ENCODE measurements around the gene BICDL1.

Gene BICDL1

GRCh38 chr12:120103371-120103770 lies 114.3 kb downstream of the BICDL1 start:
- H3K79me2 ChIP-seq (ENCODE audit: insufficient read depth, low read length), result peaks cover 79% of the 10 kb centered on the region
- TF ChIP-seq EZH2phosphoT487 (IDR thresholded peaks at IDR 0.05; ENCODE audit: borderline replicate concordance) (no peak), CTCF (conservative IDR thresholded peaks at IDR 0.05; ENCODE audit: low read length) (no peak)

GRCh38 chr12:120106151-120106550 lies 117.1 kb downstream of the BICDL1 start:
- no peaks in the 10 kb centered on the region for H3F3A ChIP-seq (ENCODE audit: low read depth)
- no peak for TF ChIP-seq EZH2phosphoT487 (IDR thresholded peaks at IDR 0.05; ENCODE audit: borderline replicate concordance)
- no peak for TF ChIP-seq CTCF (conservative IDR thresholded peaks at IDR 0.05; ENCODE audit: low read length)
- no peaks in the 10 kb centered on the region for H3K9me3 ChIP-seq (ENCODE audit: insufficient read depth, low read depth, low read length)
- no peak overlapping the region for H3K9ac ChIP-seq (ENCODE audit: low read depth, low read length, poor library complexity, severe bottlenecking)
- no peak overlapping the region for H3K4me2 ChIP-seq (ENCODE audit: low read depth, low read length, poor library complexity, severe bottlenecking)
- peaks cover 73% of the 10 kb centered on the region for H4K20me1 ChIP-seq (ENCODE audit: insufficient read depth, low read length, poor library complexity, severe bottlenecking)
- no peak overlapping the region for H3K4me3 ChIP-seq (ENCODE audit: low read length, poor library complexity, severe bottlenecking)
- H3K9me2 ChIP-seq (replicated peaks; ENCODE audit: low read depth, low read length), result no peaks in the 10 kb centered on the region
- H3K36me3 ChIP-seq (ENCODE audit: insufficient read depth, low read length), result peaks cover 49% of the 10 kb centered on the region; the same call in 1 of the 2 replicates
- no peaks in the 10 kb centered on the region for H3K27me3 ChIP-seq (ENCODE audit: insufficient read depth, low read length, poor library complexity, severe bottlenecking)
- peaks cover 88% of the 10 kb centered on the region for H3K79me2 ChIP-seq (ENCODE audit: insufficient read depth, low read length)
- H3K4me1 ChIP-seq (ENCODE audit: insufficient read depth, low read length, poor library complexity, severe bottlenecking), result peaks cover 7% of the 10 kb centered on the region
- no peak overlapping the region for H2AFZ ChIP-seq (ENCODE audit: low read length)

More at GRCh38 chr12:120103371-120103770, 114.3 kb downstream of the BICDL1 start:
- Histone ChIP-seq H3K36me3 (ENCODE audit: insufficient read depth, low read length) (peaks cover 76% of the 10 kb centered on the region; the same call in 1 of the 2 replicates), H3K9me3 (ENCODE audit: insufficient read depth, low read depth, low read length) (no peaks in the 10 kb centered on the region), H3F3A (ENCODE audit: low read depth) (no peaks in the 10 kb centered on the region), H2AFZ (ENCODE audit: low read length) (no peak overlapping the region), H3K27me3 (ENCODE audit: insufficient read depth, low read length, poor library complexity, severe bottlenecking) (no peaks in the 10 kb centered on the region), H4K20me1 (ENCODE audit: insufficient read depth, low read length, poor library complexity, severe bottlenecking) (peaks cover 56% of the 10 kb centered on the region), H3K9ac (ENCODE audit: low read depth, low read length, poor library complexity, severe bottlenecking) (no peak overlapping the region), H3K4me1 (ENCODE audit: insufficient read depth, low read length, poor library complexity, severe bottlenecking) (no peaks in the 10 kb centered on the region), H3K4me3 (ENCODE audit: low read length, poor library complexity, severe bottlenecking) (no peak overlapping the region), H3K9me2 (replicated peaks; ENCODE audit: low read depth, low read length) (no peaks in the 10 kb centered on the region), H3K4me2 (ENCODE audit: low read depth, low read length, poor library complexity, severe bottlenecking) (no peak overlapping the region)

- peaks cover 21% of the 10 kb centered on the region for H3K4me1 ChIP-seq (ENCODE audit: insufficient read depth, low read length, poor library complexity, severe bottlenecking)
- TF ChIP-seq CTCF (conservative IDR thresholded peaks at IDR 0.05; ENCODE audit: low read length) (no peak), EZH2phosphoT487 (IDR thresholded peaks at IDR 0.05; ENCODE audit: borderline replicate concordance) (no peak)
- H4K20me1 ChIP-seq (ENCODE audit: insufficient read depth, low read length, poor library complexity, severe bottlenecking), result peaks cover 79% of the 10 kb centered on the region
- H3K9ac ChIP-seq (ENCODE audit: low read depth, low read length, poor library complexity, severe bottlenecking), result peak overlapping the region; percentile 24
- H3K9me3 ChIP-seq (ENCODE audit: insufficient read depth, low read depth, low read length), result no peaks in the 10 kb centered on the region
- no peaks in the 10 kb centered on the region for H3F3A ChIP-seq (ENCODE audit: low read depth)
- H2AFZ ChIP-seq (ENCODE audit: low read length), result no peak overlapping the region
- H3K4me3 ChIP-seq (ENCODE audit: low read length, poor library complexity, severe bottlenecking), result peak overlapping the region; percentile 60
- peaks cover 17% of the 10 kb centered on the region; the same call in 1 of the 2 replicates for H3K36me3 ChIP-seq (ENCODE audit: insufficient read depth, low read length)
- H3K4me2 ChIP-seq (ENCODE audit: low read depth, low read length, poor library complexity, severe bottlenecking), result peak overlapping the region; percentile 68
- peaks cover 91% of the 10 kb centered on the region for H3K79me2 ChIP-seq (ENCODE audit: insufficient read depth, low read length)
- no peaks in the 10 kb centered on the region for H3K27me3 ChIP-seq (ENCODE audit: insufficient read depth, low read length, poor library complexity, severe bottlenecking)
- H3K9me2 ChIP-seq (replicated peaks; ENCODE audit: low read depth, low read length), result no peaks in the 10 kb centered on the region
Observed at GRCh38 chr12:120109570-120110267, 120.7 kb downstream of the BICDL1 start.
